Neural progenitor cell (in vitro differentiated cells): Measurements from ENCODE around the gene NCK2.

ENCODE experiments used
- CTCF ChIP-seq: fragments of 200-600 bp; sonication (generic); IDR thresholded peaks from 2 replicates; pipeline ENCODE4 v1.5.1; 2017; ENCODE audit warnings: antibody characterized with exemption, mild to moderate bottlenecking
- EZH2 ChIP-seq: fragments of 200-600 bp; sonication (generic); IDR thresholded peaks from 2 replicates; pipeline ENCODE4 v1.6.1; 2017; ENCODE audit warnings: antibody characterized with exemption, mild to moderate bottlenecking, moderate library complexity

DNA sequence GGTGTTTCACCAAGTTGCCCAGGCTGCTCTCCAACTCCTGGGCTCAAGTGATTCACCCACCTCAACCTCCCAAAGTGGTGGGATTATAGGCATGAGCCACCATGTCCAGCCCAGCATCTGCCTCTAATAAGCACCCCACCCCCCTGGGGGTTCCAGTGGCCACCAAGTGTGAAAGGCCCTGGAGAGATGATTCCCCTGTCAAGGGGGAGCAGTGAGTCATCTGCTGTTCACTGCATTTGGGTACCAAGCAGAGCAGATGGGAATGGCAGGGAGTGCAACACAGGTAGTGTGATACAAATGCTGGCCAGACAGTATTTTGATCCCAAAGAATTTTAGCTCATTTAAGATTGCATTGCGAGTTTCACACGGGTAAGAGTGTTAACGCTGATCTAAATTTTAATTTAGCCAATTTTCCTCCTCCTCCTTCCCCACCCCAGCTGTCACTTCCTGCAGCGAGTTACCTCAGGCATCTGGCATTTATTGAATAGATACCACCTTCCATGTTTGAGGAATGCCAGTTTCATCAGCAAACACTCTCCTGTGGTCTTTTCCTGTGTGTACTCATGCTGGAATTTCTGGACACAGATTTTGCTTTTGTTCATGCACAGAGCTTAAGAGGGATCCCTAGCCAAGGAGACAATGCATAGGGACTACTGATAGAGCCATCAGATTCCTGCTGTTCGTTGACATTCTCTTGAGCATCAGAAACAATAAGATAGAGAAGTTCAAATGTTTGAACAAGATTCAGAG, 32.4 kb upstream of the NCK2 start:
- TF ChIP-seq CTCF (no peak), EZH2 (no peak)
